ENCODE measurements around the gene CACNA2D3.

DNA sequence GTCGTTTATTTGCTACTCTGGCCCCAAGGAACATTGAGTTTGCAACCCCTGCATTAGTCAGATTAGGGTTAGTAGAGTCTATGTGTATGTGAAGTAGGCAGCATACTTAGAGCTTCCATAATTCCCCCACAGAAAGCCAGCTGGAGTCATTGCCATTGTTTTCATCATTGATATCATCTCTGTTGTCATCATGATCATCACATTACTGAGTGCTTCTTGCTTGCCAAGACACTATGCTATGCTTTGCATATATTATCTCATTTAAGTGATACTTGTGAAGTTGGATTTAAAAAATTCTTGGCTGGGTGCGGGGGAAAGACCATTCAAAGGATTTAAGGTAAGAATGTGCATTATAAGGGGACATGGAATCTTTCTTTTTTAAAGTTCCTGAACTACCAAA is 209.0 kb downstream of the CACNA2D3 start:
- TF ChIP-seq CTCF (IDR thresholded peaks at IDR 0.05) (no peak), ZFX (IDR thresholded peaks at IDR 0.05; ENCODE audit: borderline replicate concordance) (no peak)
